ENCODE measurements around the gene FOXK2.
A peak's percentile ranks its signal among the peaks of the same experiment; 100 is the strongest.

FOXK2 gene

GRCh38 chr17:82592289-82592766 lies 72.8 kb downstream of the FOXK2 start:
- no peak for DNase-seq

DNA sequence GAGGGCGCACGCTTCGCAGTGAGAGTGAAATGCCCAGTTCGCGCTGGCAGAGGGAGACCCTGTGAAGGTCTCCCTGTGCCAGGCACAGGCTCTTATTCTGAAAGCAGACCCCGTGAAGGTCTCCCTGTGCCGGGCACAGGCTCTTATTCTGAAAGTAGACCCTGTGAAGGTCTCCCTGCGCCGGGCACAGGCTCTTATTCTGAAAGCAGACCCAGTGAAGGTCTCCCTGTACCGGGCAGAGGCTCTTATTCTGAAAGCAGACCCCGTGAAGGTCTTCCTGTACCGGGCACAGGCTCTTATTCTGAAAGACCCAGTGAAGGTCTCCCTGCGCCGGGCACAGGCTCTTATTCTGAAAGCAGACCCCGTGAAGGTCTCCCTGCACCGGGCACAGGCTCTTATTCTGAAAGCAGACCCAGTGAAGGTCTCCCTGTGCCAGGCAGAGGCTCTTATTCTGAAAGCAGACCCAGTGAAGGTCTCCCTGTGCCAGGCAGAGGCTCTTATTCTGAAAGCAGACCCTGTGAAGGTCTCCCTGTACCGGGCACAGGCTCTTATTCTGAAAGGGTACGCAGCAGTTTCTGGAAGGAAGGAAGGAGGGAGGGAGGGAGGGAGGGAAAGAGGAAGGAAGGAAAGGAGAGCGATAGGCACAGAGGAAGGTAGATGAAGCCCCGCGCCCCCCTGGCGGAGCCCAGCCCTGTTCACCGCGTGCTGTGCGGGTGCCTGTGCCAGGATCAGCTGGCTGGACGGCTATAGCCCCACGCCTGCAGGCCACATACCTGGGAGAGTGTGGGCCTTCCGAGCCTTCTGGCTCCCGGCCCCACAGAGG lies 73.4 kb downstream of the FOXK2 start:
- peak; percentile 69 for DNase-seq

DNA sequence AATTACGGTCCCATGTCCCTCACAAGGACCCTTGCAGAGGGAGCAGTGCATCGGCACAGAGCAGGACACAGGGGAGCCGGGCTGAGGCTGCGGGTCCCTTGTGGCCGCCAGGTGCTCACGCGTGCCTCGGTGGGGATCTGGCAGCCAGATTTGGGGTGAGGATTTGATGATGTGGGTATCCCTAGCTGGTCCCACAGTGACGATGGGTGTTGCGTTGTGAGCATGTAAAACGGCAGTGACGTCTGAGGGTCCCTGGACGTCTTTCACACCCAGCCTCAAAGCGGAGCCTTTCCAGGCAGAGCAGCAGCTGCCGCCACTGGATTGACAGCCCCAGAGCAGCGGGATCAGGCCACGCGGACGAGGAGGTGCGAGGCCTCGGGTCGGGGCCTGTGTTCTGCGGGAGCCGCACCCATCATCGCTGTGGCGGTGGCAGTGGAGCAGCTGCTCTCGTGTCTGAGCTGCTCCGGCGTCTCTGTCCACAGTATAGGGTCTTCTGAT lies 74.1 kb downstream of the FOXK2 start:
- DNase-seq, result no peak

GRCh38 chr17:82594571-82594970 lies 75.0 kb downstream of the FOXK2 start:
- no peak for DNase-seq

GRCh38 chr17:82595893-82596292 lies 76.4 kb downstream of the FOXK2 start:
- DNase-seq, result no peak

DNA sequence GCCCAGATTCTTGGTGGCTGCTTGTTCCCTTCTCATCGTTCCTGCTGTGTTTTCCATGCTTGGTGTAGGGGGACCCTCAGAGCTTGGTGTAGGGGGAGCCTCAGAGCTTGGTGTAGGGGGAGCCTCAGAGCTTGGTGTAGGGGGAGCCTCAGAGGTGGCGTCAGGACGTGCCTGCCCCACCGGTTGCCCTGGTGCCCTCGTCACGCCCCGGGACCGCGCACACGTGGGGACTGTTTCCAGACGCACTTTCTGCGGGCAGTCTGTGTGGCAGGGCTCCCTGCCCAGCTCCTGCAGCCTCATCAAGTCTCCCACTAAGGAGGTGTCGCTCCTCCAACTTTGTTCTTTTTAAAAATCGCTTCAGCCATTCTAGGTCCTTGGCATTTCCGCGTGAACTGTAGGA lies 76.8 kb downstream of the FOXK2 start:
- DNase-seq, result no peak

- DNase-seq, result no peak
Measured at GRCh38 chr17:82596837-82597672, 77.5 kb downstream of the FOXK2 start.

GRCh38 chr17:82598256-82599119 lies 79.0 kb downstream of the FOXK2 start:
- DNase-seq, result no peak

DNA sequence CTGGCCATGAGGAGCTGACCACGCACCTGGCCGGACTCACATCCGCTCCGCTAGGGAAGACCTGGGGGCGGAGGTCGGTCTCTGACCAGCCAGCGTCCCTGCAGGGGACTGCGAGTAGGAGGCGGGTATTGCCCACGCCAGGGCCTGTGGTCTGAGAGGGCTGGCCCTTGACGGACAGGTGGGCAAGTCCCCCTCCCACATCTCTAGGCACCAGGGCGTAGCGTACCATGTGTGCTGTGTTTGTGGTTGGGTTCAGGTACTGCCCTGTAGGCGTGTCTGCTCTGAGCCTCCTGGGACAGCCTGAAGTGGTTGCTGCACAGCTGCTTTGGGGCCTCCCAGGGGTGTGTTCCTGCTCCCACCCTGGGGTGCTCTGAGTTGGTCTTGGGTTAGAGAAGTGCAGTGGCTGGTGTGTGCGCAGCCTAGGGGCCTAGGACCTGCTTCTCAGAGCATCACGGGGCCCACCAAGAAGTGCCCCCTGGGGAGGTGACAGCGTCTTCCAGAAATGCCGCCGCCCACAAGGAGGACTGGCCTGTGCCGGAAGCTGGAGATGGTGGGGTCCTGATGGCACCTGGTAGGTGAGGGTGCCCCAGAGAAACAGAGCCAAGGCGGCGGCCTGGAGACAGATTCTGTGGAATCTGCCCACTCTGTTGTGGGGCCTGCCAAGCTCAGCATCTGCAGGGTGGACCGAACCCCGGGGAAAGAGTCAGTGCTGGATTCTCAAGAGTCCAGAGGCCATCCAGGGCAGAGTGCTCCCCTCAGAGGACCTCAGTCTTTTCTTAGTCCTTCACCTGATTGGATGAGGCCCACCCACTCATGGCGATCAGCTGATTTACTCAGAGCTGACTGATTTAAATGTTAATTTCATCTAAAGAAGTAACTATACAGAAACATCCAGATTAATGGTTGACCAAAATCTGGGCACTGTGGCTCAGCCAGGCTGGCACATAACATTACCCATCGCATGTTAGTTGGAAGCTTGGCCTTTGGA lies 80.4 kb downstream of the FOXK2 start:
- DNase-seq, result no peak

GRCh38 chr17:82600731-82601446 lies 81.4 kb downstream of the FOXK2 start:
- DNase-seq, result no peak

GRCh38 chr17:82601447-82602000 lies 82.0 kb downstream of the FOXK2 start:
- DNase-seq, result no peak

DNA sequence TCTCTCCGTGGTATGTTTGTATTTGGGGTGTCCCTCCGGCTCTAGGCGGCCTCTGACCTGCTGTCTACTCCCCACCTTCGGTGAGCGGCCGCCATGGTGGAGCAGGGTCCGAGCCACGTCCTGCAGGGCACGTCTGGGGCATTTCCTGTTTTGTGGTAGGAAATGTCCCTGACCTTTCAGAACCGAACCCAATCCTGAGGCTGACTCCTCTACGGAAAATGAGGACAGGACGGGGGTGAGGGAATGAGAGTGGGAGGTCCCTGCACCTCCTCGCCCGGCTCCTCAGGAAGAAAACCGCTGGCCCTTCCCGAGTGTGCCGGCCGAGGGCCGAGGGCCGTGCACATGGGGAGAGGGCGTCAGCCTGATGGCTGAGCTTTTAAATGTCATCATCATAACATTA lies 83.0 kb downstream of the FOXK2 start:
- no peak for DNase-seq

DNA sequence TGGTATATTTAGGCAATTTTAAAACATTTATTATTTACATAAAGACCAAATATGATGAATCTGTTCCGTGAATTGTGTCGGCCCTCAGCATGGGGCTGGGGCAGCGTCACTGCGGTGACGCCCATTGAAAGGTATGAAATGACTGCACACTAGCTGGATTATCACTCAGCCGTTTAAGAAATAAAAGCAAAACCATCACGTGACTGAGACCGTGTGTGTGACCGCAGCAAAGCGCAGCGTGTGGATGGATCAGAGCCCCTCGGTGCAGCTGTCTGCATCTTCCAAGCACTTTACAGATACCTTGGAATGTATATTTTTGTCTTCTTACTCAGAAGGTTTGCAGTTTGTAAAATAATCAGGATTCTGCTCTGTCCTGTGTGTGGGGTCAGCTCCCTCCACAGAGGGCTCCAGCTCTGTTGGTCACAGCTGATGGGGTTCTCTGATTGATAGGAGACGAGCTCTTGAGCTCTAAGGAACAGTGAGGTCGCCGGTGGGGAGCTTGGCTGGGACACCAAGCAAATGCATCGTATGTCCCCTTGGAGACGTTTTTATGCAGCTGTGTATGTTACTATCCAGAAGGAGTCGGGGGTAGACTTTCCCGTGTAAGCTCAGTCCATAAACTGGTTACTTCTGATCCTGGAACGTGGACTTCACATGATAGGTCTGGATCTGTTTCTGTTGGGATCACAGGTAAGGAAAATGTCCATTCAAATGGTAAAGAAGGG lies 83.6 kb downstream of the FOXK2 start:
- no peak for DNase-seq

DNA sequence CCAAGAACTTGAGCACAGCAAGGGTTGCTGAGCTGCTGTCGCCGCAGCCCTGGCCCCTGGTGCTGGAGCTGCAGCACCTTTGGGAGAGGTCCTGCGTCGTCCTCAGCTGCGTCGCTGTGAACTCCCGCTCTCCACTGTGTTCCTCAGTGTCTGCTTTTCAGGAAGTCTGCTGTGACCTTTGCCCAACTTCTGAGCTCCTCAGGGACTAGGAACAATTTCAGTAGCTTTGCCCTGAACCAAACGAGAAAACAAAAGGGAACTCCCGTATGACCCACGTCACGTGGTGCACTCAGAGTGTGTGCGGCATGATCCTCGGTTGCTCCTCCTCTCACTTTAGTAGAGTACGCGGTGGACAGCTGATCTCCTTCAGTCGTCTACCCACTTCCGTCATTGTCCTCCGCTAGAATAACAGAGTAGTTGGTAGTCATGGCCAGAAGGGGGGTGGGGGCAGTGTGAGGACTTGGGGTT lies 84.5 kb downstream of the FOXK2 start:
- no peak for DNase-seq

DNA sequence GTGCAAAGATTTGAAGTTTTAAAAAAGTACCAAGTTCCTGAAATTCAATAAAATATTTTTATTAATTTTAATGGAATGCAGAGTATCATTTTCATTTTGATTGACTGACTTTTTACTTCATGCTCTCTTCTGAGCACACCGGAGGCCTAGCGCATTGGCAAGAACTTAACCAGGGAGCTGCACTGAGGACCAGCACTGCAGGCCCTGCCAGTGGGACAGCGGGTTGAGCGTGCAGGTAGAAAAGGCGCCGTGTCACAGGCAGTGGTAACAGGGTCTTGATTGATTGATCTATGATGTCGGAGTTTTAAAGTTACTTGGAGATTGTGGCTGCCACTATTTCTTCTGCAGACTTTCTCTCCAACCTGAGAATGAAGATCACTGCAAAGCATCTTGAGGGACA lies 85.0 kb downstream of the FOXK2 start:
- DNase-seq, result no peak

DNA sequence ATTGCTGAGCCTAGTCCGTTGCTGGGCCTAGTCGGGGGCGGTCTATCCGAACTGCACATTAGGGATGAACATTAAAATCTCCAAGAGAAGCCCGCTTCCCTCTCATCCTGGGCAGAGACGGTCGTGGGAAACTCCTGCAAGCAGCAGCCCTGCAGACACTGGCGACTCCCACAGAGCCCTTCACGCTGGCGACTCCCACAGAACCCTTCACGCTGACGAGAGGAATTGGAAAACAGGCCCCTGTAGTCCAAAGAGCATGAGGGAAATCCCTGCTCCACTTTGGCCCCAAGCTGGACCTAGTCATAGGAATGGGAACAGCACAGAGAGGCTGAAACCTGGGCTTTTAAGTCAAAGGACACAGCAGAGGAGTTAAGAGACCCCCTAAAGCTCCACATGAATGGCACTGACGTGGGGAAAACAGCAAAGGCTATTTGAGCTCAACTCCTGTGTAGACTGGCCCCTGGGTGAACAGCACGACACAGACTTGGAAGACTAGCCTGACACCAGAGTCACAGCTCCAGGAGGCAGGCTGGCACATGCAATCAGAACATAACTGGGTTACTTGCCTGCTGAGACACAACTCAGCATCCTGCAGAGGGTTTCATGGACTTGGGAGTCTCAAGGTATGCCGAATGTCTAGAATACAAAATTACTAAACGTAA lies 86.5 kb downstream of the FOXK2 start:
- no peak for DNase-seq

DNA sequence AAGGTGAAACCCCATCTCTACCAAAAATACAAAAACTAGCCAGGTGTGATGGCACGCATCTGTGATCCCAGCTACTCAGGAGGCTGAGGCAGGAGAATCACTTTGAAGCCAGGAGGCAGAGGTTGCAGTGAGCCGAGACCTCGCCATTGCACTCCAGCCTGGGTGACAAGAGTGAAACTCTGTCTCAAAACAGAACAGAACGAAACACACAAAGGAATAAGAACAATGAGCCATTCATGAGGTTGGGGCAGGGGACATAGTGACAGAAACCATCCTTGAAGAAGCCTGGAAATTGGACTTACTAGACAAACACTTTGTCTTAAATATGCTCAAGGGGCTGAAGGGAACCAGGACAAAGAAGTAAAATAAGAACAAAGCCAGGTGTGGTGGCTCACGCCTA lies 89.3 kb downstream of the FOXK2 start:
- DNase-seq, result no peak

DNA sequence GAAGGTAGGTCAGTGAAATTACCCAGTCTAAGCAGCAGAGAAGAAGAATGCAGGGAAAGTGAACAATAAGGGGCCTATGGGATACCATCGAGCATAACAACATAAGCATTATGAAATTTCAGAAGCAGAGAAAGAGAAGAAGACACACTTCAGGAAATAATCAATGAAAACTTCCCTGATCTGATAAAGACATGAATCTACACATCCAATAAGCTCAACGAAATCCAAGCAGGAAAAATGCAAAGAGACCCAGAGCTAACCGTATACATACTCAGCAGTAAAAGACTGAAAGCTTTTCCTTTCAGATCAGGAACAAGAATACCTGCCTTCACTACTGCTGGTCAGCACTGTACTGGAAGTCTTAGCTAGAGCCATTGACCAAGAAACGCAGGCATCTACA lies 90.1 kb downstream of the FOXK2 start:
- DNase-seq, result no peak

All from right forelimb (tissue), 1 donor.